GM12878 (cell line): ENCODE measurements around the gene CENATAC. TPM values are rescaled to one million over a fixed set of nuclear protein-coding genes. Genes with fewer than 3 reads are reported as not detected.

Experiments
- microRNA-seq: library from miRNA; unstranded; fragments of <30 nt; microRNA quantifications from one replicate; pipeline ENCODE4, GENCODE V29; 2018
- polyA plus RNA-seq, 11 experiments: library from polyadenylated mRNA; depleted of rRNA in 4 of 11; unstranded in 6 of 11; stranded (reverse) in 5 of 11; fragments of >200 nt; fragmentation: Nextera tagmentation in 4 of 11; fragmentation: Illumina TruSeq in 1 of 11; extraction: Ambion mirVana in 4 of 11; extraction: Trizol in 1 of 11; gene quantifications; 1 replicate in 1 of 11; 2 replicates in 10 of 11; pipeline versions ENCODE4 v1.2.1 to v1.2.3, GENCODE V29; 2011 to 2016; ENCODE audit warnings: inconsistent platforms in 2 of 11, missing spikeins in 2 of 11, low read depth in 1 of 11
- small RNA-seq: library from RNA; depleted of rRNA; stranded (forward); fragments of <200 nt; gene quantifications from one replicate; pipeline ENCODE3, GENCODE V24; 2014
- total RNA-seq, 4 experiments: library from RNA; depleted of rRNA in 3 of 4; stranded (reverse); fragments of >200 nt in 3 of 4; fragmentation: Illumina TruSeq in 1 of 4; extraction: Trizol in 1 of 4; gene quantifications; 2 replicates each; pipeline versions ENCODE4 v1.2.1 to v1.2.3, GENCODE V29; 2013 to 2021

The CENATAC gene
- total and polyA plus RNA-seq, 10 of the 15 experiments (the other 5 are each of a cell fraction or from before 2014, with no cell fraction given) = 4.8 to 37.1 (median 24.1) TPM

Small RNAs within 50 kb of the gene (microRNA-seq; reads per million reads assigned to microRNA genes)
- gene MIR3656 = not detected

Small RNAs within 50 kb of the gene (small RNA-seq; reads per million reads assigned to genes)
- not detected for gene AP003392.2
- gene RF00017 = not detected
- gene RF00019 = not detected

Other genes with a start within 250 kb of the CENATAC start
Only the 7 nearest of the 18 such genes appear.
- gene UPK2, start 41.8 kb upstream of the CENATAC start, total RNA-seq (2014; rRNA removed) = not detected in 2 replicates
- not detected in 2 replicates for gene UPK2, start 41.8 kb upstream of the CENATAC start, total RNA-seq (2014; rRNA removed; fragmentation: Illumina TruSeq; extraction: Trizol)
- 0.31 TPM in 1 of 2 replicates, not detected in the other for gene UPK2, start 41.8 kb upstream of the CENATAC start, total RNA-seq (2021)
- gene UPK2, start 41.8 kb upstream of the CENATAC start, polyA plus RNA-seq (2011; rRNA removed) = 0.37 and 1.0 TPM in 2 replicates
- 0.07 TPM in 1 of 2 replicates, not detected in the other for gene UPK2, start 41.8 kb upstream of the CENATAC start, polyA plus RNA-seq (2014; fragmentation: Illumina TruSeq; extraction: Trizol)
- gene UPK2, start 41.8 kb upstream of the CENATAC start, polyA plus RNA-seq (2014; fragmentation: Nextera tagmentation; extraction: Ambion mirVana) = not detected
- 0.20 TPM in 1 of 2 replicates, not detected in the other for gene UPK2, start 41.8 kb upstream of the CENATAC start, polyA plus RNA-seq (2014; rRNA removed)
- gene UPK2, start 41.8 kb upstream of the CENATAC start, polyA plus RNA-seq (2016; fragmentation: Nextera tagmentation; extraction: Ambion mirVana) = not detected
- gene FOXR1, start 26.4 kb upstream of the CENATAC start, total RNA-seq (2014; rRNA removed) = not detected in 2 replicates
- gene FOXR1, start 26.4 kb upstream of the CENATAC start, total RNA-seq (2014; rRNA removed; fragmentation: Illumina TruSeq; extraction: Trizol) = not detected in 2 replicates
- not detected in 2 replicates for gene FOXR1, start 26.4 kb upstream of the CENATAC start, total RNA-seq (2021)
- gene FOXR1, start 26.4 kb upstream of the CENATAC start, polyA plus RNA-seq (2011; rRNA removed) = not detected in 2 replicates
- not detected in 2 replicates for gene FOXR1, start 26.4 kb upstream of the CENATAC start, polyA plus RNA-seq (2014; fragmentation: Illumina TruSeq; extraction: Trizol)
- gene FOXR1, start 26.4 kb upstream of the CENATAC start, polyA plus RNA-seq (2014; fragmentation: Nextera tagmentation; extraction: Ambion mirVana) = not detected
- not detected in 2 replicates for gene FOXR1, start 26.4 kb upstream of the CENATAC start, polyA plus RNA-seq (2014; rRNA removed)
- gene FOXR1, start 26.4 kb upstream of the CENATAC start, polyA plus RNA-seq (2016; fragmentation: Nextera tagmentation; extraction: Ambion mirVana) = not detected
- 886 and 1,063 TPM in 2 replicates for gene RPS25, start 20.2 kb downstream of the CENATAC start, total RNA-seq (2014; rRNA removed)
- gene RPS25, start 20.2 kb downstream of the CENATAC start, total RNA-seq (2014; rRNA removed; fragmentation: Illumina TruSeq; extraction: Trizol) = 3,203 and 3,262 TPM in 2 replicates
- gene RPS25, start 20.2 kb downstream of the CENATAC start, total RNA-seq (2021) = 1,627 and 1,676 TPM in 2 replicates
- 1,188 and 1,624 TPM in 2 replicates for gene RPS25, start 20.2 kb downstream of the CENATAC start, polyA plus RNA-seq (2011; rRNA removed)
- 3,746 and 5,671 TPM in 2 replicates for gene RPS25, start 20.2 kb downstream of the CENATAC start, polyA plus RNA-seq (2014; fragmentation: Illumina TruSeq; extraction: Trizol)
- 1,000 to 10,000 TPM; 3,292 to 3,419 TPM for gene RPS25, start 20.2 kb downstream of the CENATAC start, polyA plus RNA-seq (2014; fragmentation: Nextera tagmentation; extraction: Ambion mirVana)
- gene RPS25, start 20.2 kb downstream of the CENATAC start, polyA plus RNA-seq (2014; rRNA removed) = 1,401 and 2,108 TPM in 2 replicates
- gene RPS25, start 20.2 kb downstream of the CENATAC start, polyA plus RNA-seq (2016; fragmentation: Nextera tagmentation; extraction: Ambion mirVana) = 1,000 to 10,000 TPM; 2,959 to 3,172 TPM
- gene TRAPPC4, start 20.6 kb downstream of the CENATAC start, total RNA-seq (2014; rRNA removed) = 76.5 and 87.1 TPM in 2 replicates
- gene TRAPPC4, start 20.6 kb downstream of the CENATAC start, total RNA-seq (2014; rRNA removed; fragmentation: Illumina TruSeq; extraction: Trizol) = 66.1 and 69.1 TPM in 2 replicates
- gene TRAPPC4, start 20.6 kb downstream of the CENATAC start, total RNA-seq (2021) = 62.7 and 62.8 TPM in 2 replicates
- gene TRAPPC4, start 20.6 kb downstream of the CENATAC start, polyA plus RNA-seq (2011; rRNA removed) = 94.2 and 105 TPM in 2 replicates
- gene TRAPPC4, start 20.6 kb downstream of the CENATAC start, polyA plus RNA-seq (2014; fragmentation: Illumina TruSeq; extraction: Trizol) = 56.7 and 61.6 TPM in 2 replicates
- 100 to 1,000 TPM; 205 to 231 TPM for gene TRAPPC4, start 20.6 kb downstream of the CENATAC start, polyA plus RNA-seq (2014; fragmentation: Nextera tagmentation; extraction: Ambion mirVana)
- gene TRAPPC4, start 20.6 kb downstream of the CENATAC start, polyA plus RNA-seq (2014; rRNA removed) = 91.5 and 92.7 TPM in 2 replicates
- 100 to 1,000 TPM; 188 to 196 TPM for gene TRAPPC4, start 20.6 kb downstream of the CENATAC start, polyA plus RNA-seq (2016; fragmentation: Nextera tagmentation; extraction: Ambion mirVana)
- 15.5 and 17.1 TPM in 2 replicates for gene SLC37A4, start 32.7 kb downstream of the CENATAC start, total RNA-seq (2014; rRNA removed)
- gene SLC37A4, start 32.7 kb downstream of the CENATAC start, total RNA-seq (2014; rRNA removed; fragmentation: Illumina TruSeq; extraction: Trizol) = 11.5 and 11.6 TPM in 2 replicates
- 19.2 and 20.6 TPM in 2 replicates for gene SLC37A4, start 32.7 kb downstream of the CENATAC start, total RNA-seq (2021)
- gene SLC37A4, start 32.7 kb downstream of the CENATAC start, polyA plus RNA-seq (2011; rRNA removed) = 22.0 and 29.7 TPM in 2 replicates
- 16.4 and 20.1 TPM in 2 replicates for gene SLC37A4, start 32.7 kb downstream of the CENATAC start, polyA plus RNA-seq (2014; fragmentation: Illumina TruSeq; extraction: Trizol)
- gene SLC37A4, start 32.7 kb downstream of the CENATAC start, polyA plus RNA-seq (2014; fragmentation: Nextera tagmentation; extraction: Ambion mirVana) = 10 to 100 TPM; 11.9 to 12.1 TPM
- gene SLC37A4, start 32.7 kb downstream of the CENATAC start, polyA plus RNA-seq (2014; rRNA removed) = 25.3 and 25.8 TPM in 2 replicates
- 10 to 100 TPM; 24.2 to 27.8 TPM for gene SLC37A4, start 32.7 kb downstream of the CENATAC start, polyA plus RNA-seq (2016; fragmentation: Nextera tagmentation; extraction: Ambion mirVana)
- gene HYOU1, start 59.1 kb downstream of the CENATAC start, total RNA-seq (2014; rRNA removed) = 90.7 and 94.9 TPM in 2 replicates
- gene HYOU1, start 59.1 kb downstream of the CENATAC start, total RNA-seq (2014; rRNA removed; fragmentation: Illumina TruSeq; extraction: Trizol) = 80.8 and 91.5 TPM in 2 replicates
- gene HYOU1, start 59.1 kb downstream of the CENATAC start, total RNA-seq (2021) = 133 and 156 TPM in 2 replicates
- gene HYOU1, start 59.1 kb downstream of the CENATAC start, polyA plus RNA-seq (2011; rRNA removed) = 74.8 and 119 TPM in 2 replicates
- gene HYOU1, start 59.1 kb downstream of the CENATAC start, polyA plus RNA-seq (2014; fragmentation: Illumina TruSeq; extraction: Trizol) = 93.2 and 121 TPM in 2 replicates
- gene HYOU1, start 59.1 kb downstream of the CENATAC start, polyA plus RNA-seq (2014; fragmentation: Nextera tagmentation; extraction: Ambion mirVana) = 10 to 100 TPM; 15.4 to 46.3 TPM
- gene HYOU1, start 59.1 kb downstream of the CENATAC start, polyA plus RNA-seq (2014; rRNA removed) = 99.4 and 116 TPM in 2 replicates
- gene HYOU1, start 59.1 kb downstream of the CENATAC start, polyA plus RNA-seq (2016; fragmentation: Nextera tagmentation; extraction: Ambion mirVana) = 100 to 1,000 TPM; 154 to 157 TPM
- 24.2 and 25.3 TPM in 2 replicates for gene VPS11, start 69.7 kb downstream of the CENATAC start, total RNA-seq (2014; rRNA removed)
- 24.4 and 24.9 TPM in 2 replicates for gene VPS11, start 69.7 kb downstream of the CENATAC start, total RNA-seq (2014; rRNA removed; fragmentation: Illumina TruSeq; extraction: Trizol)
- 22.9 and 25.9 TPM in 2 replicates for gene VPS11, start 69.7 kb downstream of the CENATAC start, total RNA-seq (2021)
- 8.1 and 15.8 TPM in 2 replicates for gene VPS11, start 69.7 kb downstream of the CENATAC start, polyA plus RNA-seq (2011; rRNA removed)
- gene VPS11, start 69.7 kb downstream of the CENATAC start, polyA plus RNA-seq (2014; fragmentation: Illumina TruSeq; extraction: Trizol) = 25.1 and 25.8 TPM in 2 replicates
- gene VPS11, start 69.7 kb downstream of the CENATAC start, polyA plus RNA-seq (2014; fragmentation: Nextera tagmentation; extraction: Ambion mirVana) = 10 to 100 TPM; 18.3 to 18.9 TPM
- 26.4 and 30.3 TPM in 2 replicates for gene VPS11, start 69.7 kb downstream of the CENATAC start, polyA plus RNA-seq (2014; rRNA removed)
- 10 to 100 TPM; 24.6 to 26.2 TPM for gene VPS11, start 69.7 kb downstream of the CENATAC start, polyA plus RNA-seq (2016; fragmentation: Nextera tagmentation; extraction: Ambion mirVana)